ENCODE measurements around the gene ALPG. TPM values are rescaled to one million over a fixed set of nuclear protein-coding genes. Genes with fewer than 3 reads are reported as not detected.
A peak's percentile ranks its signal among the peaks of the same experiment; 100 is the strongest.

Gene ALPG
- total and polyA plus RNA-seq, 2 of the 13 experiments (the other 11 are each of a cell fraction or from before 2014, with no cell fraction given): not detected

- TF ChIP-seq FUBP1 (CRISPR knock-in tag; IDR thresholded peaks at IDR 0.05; ENCODE audit: borderline replicate concordance) (no peak), CTCF (CRISPR knock-in tag; IDR thresholded peaks at IDR 0.05) (peak; percentile 72), ZNF510 (CRISPR knock-in tag; IDR thresholded peaks at IDR 0.05; ENCODE audit: low read depth) (no peak), GABPA (IDR thresholded peaks at IDR 0.05; ENCODE audit: low read depth, low read length) (no peak), GABPA (CRISPR knock-in tag; IDR thresholded peaks at IDR 0.05; ENCODE audit: low read depth) (no peak), ZNF281 (CRISPR knock-in tag; IDR thresholded peaks at IDR 0.05; ENCODE audit: borderline replicate concordance) (no peak), TRIM22 (IDR thresholded peaks at IDR 0.05) (no peak), CEBPZ (IDR thresholded peaks at IDR 0.05; ENCODE audit: low read length) (no peak), ZNF354B (CRISPR knock-in tag; IDR thresholded peaks at IDR 0.05) (no peak), SALL1 (CRISPR knock-in tag; IDR thresholded peaks at IDR 0.05) (peak; percentile 6; the same call in 1 of the 2 replicates), MAX (IDR thresholded peaks at IDR 0.05) (peak; percentile 2; the same call in 1 of the 2 replicates), NCOA2 (CRISPR knock-in tag; IDR thresholded peaks at IDR 0.05) (no peak), ZNF501 (CRISPR knock-in tag; IDR thresholded peaks at IDR 0.05) (0 out of 2 replicates have a peak, but pooled peaks have one; percentile 36), THAP8 (CRISPR knock-in tag; IDR thresholded peaks at IDR 0.05; ENCODE audit: borderline replicate concordance) (no peak), ZNF572 (CRISPR knock-in tag; IDR thresholded peaks at IDR 0.05) (0 out of 2 replicates have a peak, but pooled peaks have one; percentile 32), ZNF672 (CRISPR knock-in tag; IDR thresholded peaks at IDR 0.05) (0 out of 2 replicates have a peak, but pooled peaks have one; percentile 45), ZMYM3 (CRISPR knock-in tag; IDR thresholded peaks at IDR 0.05) (no peak)
These were observed 38.9 kb upstream of the ALPG start (continued) for GRCh38 chr2:232367591-232368233.

Data from HepG2 (cell line).